ENCODE measurements around the gene CFI. TPM values are rescaled to one million over a fixed set of nuclear protein-coding genes. Genes with fewer than 3 reads are reported as not detected.

The CFI gene
- total and polyA plus RNA-seq, 7 experiments from 2014 or later = not detected

DNA sequence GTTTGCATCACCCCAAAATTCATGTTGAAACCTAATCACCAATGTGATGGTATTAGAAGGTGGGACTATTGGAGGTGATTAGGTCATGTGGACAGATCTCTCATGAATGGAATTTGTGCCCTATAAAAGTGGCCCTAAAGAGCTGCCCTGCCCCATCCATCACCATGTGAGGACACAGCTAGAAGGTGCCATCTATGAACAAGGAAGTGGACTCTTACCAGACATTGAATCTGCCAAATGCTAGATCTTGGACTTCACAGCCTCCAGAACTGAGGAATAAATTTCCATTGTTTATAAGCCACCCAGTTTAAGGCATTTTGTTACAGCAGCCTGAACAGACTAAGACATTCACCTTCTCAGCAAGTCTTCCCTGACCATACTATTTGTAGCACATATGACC lies 79.4 kb downstream of the CFI start:
- Histone ChIP-seq H3K27me3 (ENCODE audit: control insufficient read depth in 2 of 2, insufficient read depth in 2 of 2, low read length in 2 of 2) (no peaks in the 10 kb centered on the region), H3K36me3 (ENCODE audit: control insufficient read depth in 2 of 3, insufficient read depth in 3 of 3, low read length in 3 of 3) (peaks cover 0 to 5% (median 0%) of the 10 kb centered on the region in 3 experiments), H3K27ac (ENCODE audit: low read depth, low read length) (no peak overlapping the region), H3K4me1 (ENCODE audit: control insufficient read depth in 2 of 2, insufficient read depth in 2 of 2, low read length in 2 of 2) (no peaks in the 10 kb centered on the region), H3K9me3 (ENCODE audit: control insufficient read depth in 2 of 3, low read length in 3 of 3) (no peaks in the 10 kb centered on the region), H3K4me3 (ENCODE audit: low read length) (no peak overlapping the region)
- H3K27me3 Mint-ChIP-seq = no peaks in the 10 kb centered on the region
- peaks cover 0 to 3% (median 0%) of the 10 kb centered on the region in 11 donors for H3K9me3 Mint-ChIP-seq
- DNase-seq (no peak), ATAC-seq (no peak)
- intact Hi-C loops (cut with micrococcal nuclease) = no loop called here
- peak overlapping the region in 1 of 9 donors; percentile 32 for H3K27ac Mint-ChIP-seq
- CTCF ChIA-PET = no interaction called here
- POLR2A ChIA-PET = interaction anchor here (0.9 kb wide), 1 partner anchor 9 kb away, joined by 3 read pairs; no protein-coding TSS in a partner anchor
- peaks cover 9 to 37% (median 25%) of the 10 kb centered on the region in 5 donors for H3K36me3 Mint-ChIP-seq
- no peak overlapping the region for H3K4me3 Mint-ChIP-seq
- H3K4me1 Mint-ChIP-seq = peaks cover 0 to 38% (median 27%) of the 10 kb centered on the region in 7 donors

DNA sequence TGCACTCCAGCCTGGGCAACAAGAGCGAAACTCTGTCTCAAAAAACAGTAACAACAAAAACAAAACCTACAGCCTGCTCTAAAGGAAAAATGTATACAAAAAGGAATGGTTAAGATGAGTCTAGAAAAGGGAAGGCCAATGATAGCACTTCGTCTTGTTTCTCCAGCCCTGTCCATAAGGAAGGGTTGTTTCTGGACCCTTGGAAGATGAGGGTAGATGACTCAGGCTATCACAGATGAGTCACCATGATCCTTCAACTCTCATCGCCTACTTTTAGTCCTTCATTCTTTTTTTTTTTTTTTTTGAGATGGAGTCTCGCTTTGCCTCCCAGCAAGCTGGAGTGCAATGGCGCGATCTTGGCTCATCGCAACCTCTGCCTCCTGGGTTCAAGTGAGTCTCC lies 80.8 kb downstream of the CFI start:
- ChIA-PET POLR2A (no interaction called here), CTCF (no interaction called here)
- no peaks in the 10 kb centered on the region for H3K4me1 ChIP-seq (ENCODE audit: control insufficient read depth in 2 of 2, insufficient read depth in 2 of 2, low read length in 2 of 2)
- Mint-ChIP-seq H3K36me3 (peaks cover 9 to 42% (median 33%) of the 10 kb centered on the region in 5 donors), H3K4me1 (peaks cover 0 to 31% (median 17%) of the 10 kb centered on the region in 7 donors), H3K27me3 (no peaks in the 10 kb centered on the region), H3K27ac (peak overlapping the region in 1 of 9 donors; percentile 37), H3K4me3 (no peak overlapping the region), H3K9me3 (peaks cover 0 to 3% (median 0%) of the 10 kb centered on the region in 11 donors)
- H3K36me3 ChIP-seq (ENCODE audit: control insufficient read depth in 2 of 3, insufficient read depth in 3 of 3, low read length in 3 of 3) = peaks cover 0 to 18% (median 0%) of the 10 kb centered on the region in 3 experiments
- ATAC-seq (no peak), DNase-seq (no peak)
- no peaks in the 10 kb centered on the region for H3K27me3 ChIP-seq (ENCODE audit: control insufficient read depth in 2 of 2, insufficient read depth in 2 of 2, low read length in 2 of 2)
- intact Hi-C loops (cut with micrococcal nuclease) = no loop called here
- H3K27ac ChIP-seq (ENCODE audit: low read depth, low read length) = no peak overlapping the region
- no peak overlapping the region for H3K4me3 ChIP-seq (ENCODE audit: low read length)
- no peaks in the 10 kb centered on the region for H3K9me3 ChIP-seq (ENCODE audit: control insufficient read depth in 2 of 3, low read length in 3 of 3)

DNA sequence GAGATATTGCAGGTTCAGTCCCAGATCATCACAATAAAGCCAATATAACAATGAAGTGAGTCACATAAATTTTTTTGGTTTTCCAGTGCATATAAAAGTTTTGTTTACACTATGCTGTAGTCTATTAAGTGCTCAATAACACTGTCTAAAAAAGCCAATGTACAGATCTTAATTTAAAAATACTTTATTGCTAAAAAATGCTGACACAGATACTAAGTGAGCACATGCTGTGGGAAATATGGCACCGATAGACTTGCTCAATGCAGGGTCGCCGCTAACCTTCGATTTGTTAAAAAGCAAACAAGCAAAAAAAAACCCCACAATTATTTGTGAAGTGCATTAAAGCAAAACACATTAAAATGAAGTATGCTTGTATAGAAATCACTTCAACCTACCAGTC lies 82.2 kb downstream of the CFI start:
- CTCF ChIA-PET = interaction anchor here (0.7 kb wide), 1 partner anchor 1270 kb away, joined by 3 read pairs; no protein-coding TSS in a partner anchor
- DNase-seq (no peak), ATAC-seq (no peak)
- no peak overlapping the region for H3K27ac Mint-ChIP-seq
- Histone ChIP-seq H3K36me3 (ENCODE audit: control insufficient read depth in 2 of 3, insufficient read depth in 3 of 3, low read length in 3 of 3) (peaks cover 0 to 24% (median 0%) of the 10 kb centered on the region in 3 experiments), H3K4me3 (ENCODE audit: low read length) (no peak overlapping the region), H3K4me1 (ENCODE audit: control insufficient read depth in 2 of 2, insufficient read depth in 2 of 2, low read length in 2 of 2) (no peaks in the 10 kb centered on the region), H3K9me3 (ENCODE audit: control insufficient read depth in 2 of 3, low read length in 3 of 3) (no peaks in the 10 kb centered on the region), H3K27me3 (ENCODE audit: control insufficient read depth in 2 of 2, insufficient read depth in 2 of 2, low read length in 2 of 2) (no peaks in the 10 kb centered on the region), H3K27ac (ENCODE audit: low read depth, low read length) (no peak overlapping the region)
- POLR2A ChIA-PET = no interaction called here
- no peak overlapping the region for H3K4me3 Mint-ChIP-seq
- H3K4me1 Mint-ChIP-seq = peaks cover 0 to 25% (median 16%) of the 10 kb centered on the region in 7 donors
- intact Hi-C loops (cut with micrococcal nuclease) = no loop called here
- H3K27me3 Mint-ChIP-seq = no peaks in the 10 kb centered on the region
- H3K36me3 Mint-ChIP-seq = peaks cover 9 to 38% (median 31%) of the 10 kb centered on the region in 5 donors
- H3K9me3 Mint-ChIP-seq = peaks cover 0 to 3% (median 0%) of the 10 kb centered on the region in 11 donors

DNA sequence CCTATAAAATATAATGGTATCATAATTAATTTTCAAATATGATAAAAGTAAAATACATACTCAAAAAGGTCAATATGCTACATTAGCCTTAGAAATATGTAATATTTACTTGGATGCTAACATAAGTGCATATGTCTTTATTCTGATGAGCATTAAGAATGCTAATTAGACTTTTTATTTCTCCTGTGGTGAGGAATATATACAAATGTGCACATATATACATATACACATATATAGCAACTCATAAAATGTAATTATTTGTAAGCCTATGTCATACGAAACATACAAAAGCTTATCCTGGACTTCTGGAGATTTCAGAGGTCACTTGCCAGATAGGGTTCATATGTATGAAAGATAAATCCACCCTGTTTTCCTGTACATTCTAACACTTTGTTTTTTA lies 83.0 kb downstream of the CFI start:
- H3K4me3 Mint-ChIP-seq = no peak overlapping the region
- DNase-seq (no peak), ATAC-seq (no peak)
- no peaks in the 10 kb centered on the region for H3K9me3 ChIP-seq (ENCODE audit: control insufficient read depth in 2 of 3, low read length in 3 of 3)
- H3K4me1 Mint-ChIP-seq = peaks cover 0 to 22% (median 11%) of the 10 kb centered on the region in 7 donors
- intact Hi-C loops (cut with micrococcal nuclease) = no loop called here
- H3K4me1 ChIP-seq (ENCODE audit: control insufficient read depth in 2 of 2, insufficient read depth in 2 of 2, low read length in 2 of 2) = no peaks in the 10 kb centered on the region
- no peaks in the 10 kb centered on the region for H3K27me3 ChIP-seq (ENCODE audit: control insufficient read depth in 2 of 2, insufficient read depth in 2 of 2, low read length in 2 of 2)
- no peak overlapping the region for H3K4me3 ChIP-seq (ENCODE audit: low read length)
- no peak overlapping the region for H3K27ac ChIP-seq (ENCODE audit: low read depth, low read length)
- peaks cover 0 to 31% (median 0%) of the 10 kb centered on the region in 3 experiments for H3K36me3 ChIP-seq (ENCODE audit: control insufficient read depth in 2 of 3, insufficient read depth in 3 of 3, low read length in 3 of 3)
- H3K9me3 Mint-ChIP-seq = peaks cover 0 to 3% (median 0%) of the 10 kb centered on the region in 11 donors
- peaks cover 9 to 35% (median 28%) of the 10 kb centered on the region in 5 donors for H3K36me3 Mint-ChIP-seq
- ChIA-PET POLR2A (no interaction called here), CTCF (no interaction called here)
- H3K27me3 Mint-ChIP-seq = no peaks in the 10 kb centered on the region
- no peak overlapping the region for H3K27ac Mint-ChIP-seq

DNA sequence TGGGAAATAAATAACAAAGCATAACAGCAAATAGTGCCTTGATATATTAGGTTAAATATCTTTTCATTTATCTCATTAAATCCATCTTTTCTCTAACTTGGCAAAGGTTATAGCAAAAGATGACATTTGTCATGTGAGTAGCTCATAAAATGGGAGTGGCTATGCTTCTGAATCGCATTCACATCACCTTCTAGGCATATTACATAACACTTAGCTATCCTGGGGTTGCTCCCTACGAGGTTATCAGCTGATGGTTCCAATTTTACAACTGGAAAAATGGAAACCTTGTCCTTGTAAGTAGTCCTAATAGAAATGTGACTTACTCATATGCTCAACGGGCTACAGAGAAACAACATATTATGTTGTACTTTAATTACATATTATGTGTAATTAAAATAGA lies 88.3 kb downstream of the CFI start:
- H3K4me1 Mint-ChIP-seq = peaks cover 0 to 4% (median 0%) of the 10 kb centered on the region in 7 donors

DNA sequence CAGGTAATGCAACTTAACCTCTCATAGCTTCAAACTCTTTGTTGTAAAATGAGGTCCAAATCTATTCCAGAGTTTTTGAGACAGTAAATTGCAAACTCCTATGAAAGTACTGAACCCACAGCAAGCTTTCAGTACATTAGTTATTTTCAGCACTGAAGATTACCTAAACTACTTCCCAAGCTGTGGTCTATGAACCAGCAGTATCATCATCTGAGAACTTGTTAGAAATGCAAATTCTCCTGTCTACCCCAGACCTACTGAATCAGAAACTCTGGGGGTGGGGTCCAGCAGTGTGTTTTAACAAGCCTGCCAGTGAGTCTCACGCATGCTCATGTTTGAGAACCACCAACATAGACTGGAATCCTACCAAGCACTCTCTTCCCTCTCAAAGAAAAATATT lies 92.8 kb downstream of the CFI start:
- POLR2A ChIA-PET = no interaction called here
- Mint-ChIP-seq H3K4me3 (no peak overlapping the region), H3K27me3 (no peaks in the 10 kb centered on the region), H3K4me1 (peaks cover 2 to 4% (median 4%) of the 10 kb centered on the region in 7 donors), H3K36me3 (peaks cover 0 to 14% (median 0%) of the 10 kb centered on the region in 5 donors), H3K9me3 (no peaks in the 10 kb centered on the region), H3K27ac (peak overlapping the region in 2 of 9 donors; percentile 39 to 49)
- H3K4me1 ChIP-seq (ENCODE audit: control insufficient read depth in 2 of 2, insufficient read depth in 2 of 2, low read length in 2 of 2) = no peaks in the 10 kb centered on the region
- CTCF ChIA-PET = no interaction called here
- H3K9me3 ChIP-seq (ENCODE audit: control insufficient read depth in 2 of 3, low read length in 3 of 3) = no peaks in the 10 kb centered on the region
- ATAC-seq (no peak), DNase-seq (no peak)
- H3K36me3 ChIP-seq (ENCODE audit: control insufficient read depth in 2 of 3, insufficient read depth in 3 of 3, low read length in 3 of 3) = peaks cover 0 to 2% (median 0%) of the 10 kb centered on the region in 3 experiments
- no peaks in the 10 kb centered on the region for H3K27me3 ChIP-seq (ENCODE audit: control insufficient read depth in 2 of 2, insufficient read depth in 2 of 2, low read length in 2 of 2)
- H3K4me3 ChIP-seq (ENCODE audit: low read length) = no peak overlapping the region
- no peak overlapping the region for H3K27ac ChIP-seq (ENCODE audit: low read depth, low read length)
- intact Hi-C loops (cut with micrococcal nuclease) = loop anchor here in 1 of 2 donors (10.0 kb wide), 2 partner anchors 486 to 1714 kb away; partner anchors contain the start of gene ELOVL6

More for the DNA sequence above, 88.3 kb downstream of the CFI start:
- Histone ChIP-seq H3K4me1 (ENCODE audit: control insufficient read depth in 2 of 2, insufficient read depth in 2 of 2, low read length in 2 of 2) (no peaks in the 10 kb centered on the region), H3K9me3 (ENCODE audit: control insufficient read depth in 2 of 3, low read length in 3 of 3) (no peaks in the 10 kb centered on the region), H3K27ac (ENCODE audit: low read depth, low read length) (no peak overlapping the region), H3K27me3 (ENCODE audit: control insufficient read depth in 2 of 2, insufficient read depth in 2 of 2, low read length in 2 of 2) (no peaks in the 10 kb centered on the region), H3K4me3 (ENCODE audit: low read length) (no peak overlapping the region), H3K36me3 (ENCODE audit: control insufficient read depth in 2 of 3, insufficient read depth in 3 of 3, low read length in 3 of 3) (peaks cover 0 to 28% (median 0%) of the 10 kb centered on the region in 3 experiments)
- no peaks in the 10 kb centered on the region for H3K9me3 Mint-ChIP-seq
- H3K27ac Mint-ChIP-seq = no peak overlapping the region
- POLR2A ChIA-PET = interaction anchor here (0.9 kb wide), 1 partner anchor 9 kb away, joined by 3 read pairs; no protein-coding TSS in a partner anchor
- peaks cover 0 to 37% (median 19%) of the 10 kb centered on the region in 5 donors for H3K36me3 Mint-ChIP-seq
- intact Hi-C loops (cut with micrococcal nuclease) = no loop called here
- no peaks in the 10 kb centered on the region for H3K27me3 Mint-ChIP-seq
- DNase-seq (no peak), ATAC-seq (no peak)
- CTCF ChIA-PET = no interaction called here
- no peak overlapping the region for H3K4me3 Mint-ChIP-seq

DNA sequence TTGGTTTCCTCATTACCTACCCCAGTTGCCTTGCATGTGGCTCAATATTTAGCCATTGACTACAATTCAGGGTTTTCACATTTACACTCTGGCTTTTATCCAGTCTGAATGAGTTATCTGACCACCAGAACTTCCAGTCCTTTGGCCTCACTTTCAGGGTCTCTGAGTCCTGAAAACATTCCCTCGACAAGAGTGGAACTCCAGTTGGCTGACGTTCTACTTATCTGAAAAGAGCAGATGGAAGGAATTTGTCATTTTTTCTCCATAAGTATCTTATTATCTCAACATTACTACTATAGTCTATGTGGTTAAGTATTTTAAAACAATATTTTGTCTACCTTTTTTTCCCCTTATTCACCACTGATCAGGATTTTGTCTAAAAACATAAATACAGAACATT lies 93.4 kb downstream of the CFI start:
- intact Hi-C loops (cut with micrococcal nuclease) = loop anchor here in 1 of 2 donors (10.0 kb wide), 2 partner anchors 486 to 1714 kb away; partner anchors contain the start of gene ELOVL6
- peaks cover 5 to 9% (median 8%) of the 10 kb centered on the region in 7 donors for H3K4me1 Mint-ChIP-seq
- no peak for ATAC-seq
- H3K36me3 Mint-ChIP-seq = peaks cover 0 to 14% (median 0%) of the 10 kb centered on the region in 5 donors
- Histone ChIP-seq H3K4me3 (ENCODE audit: low read length) (no peak overlapping the region), H3K9me3 (ENCODE audit: control insufficient read depth in 2 of 3, low read length in 3 of 3) (no peaks in the 10 kb centered on the region), H3K36me3 (ENCODE audit: control insufficient read depth in 2 of 3, insufficient read depth in 3 of 3, low read length in 3 of 3) (no peaks in the 10 kb centered on the region), H3K27ac (ENCODE audit: low read depth, low read length) (no peak overlapping the region), H3K27me3 (ENCODE audit: control insufficient read depth in 2 of 2, insufficient read depth in 2 of 2, low read length in 2 of 2) (no peaks in the 10 kb centered on the region), H3K4me1 (ENCODE audit: control insufficient read depth in 2 of 2, insufficient read depth in 2 of 2, low read length in 2 of 2) (no peaks in the 10 kb centered on the region)
- no peak overlapping the region for H3K4me3 Mint-ChIP-seq
- CTCF ChIA-PET = no interaction called here
- H3K27me3 Mint-ChIP-seq = no peaks in the 10 kb centered on the region
- peak overlapping the region in 3 of 9 donors; percentile 8 to 39 (median 22) for H3K27ac Mint-ChIP-seq
- POLR2A ChIA-PET = no interaction called here
- no peaks in the 10 kb centered on the region for H3K9me3 Mint-ChIP-seq
- no peak for DNase-seq
